ENCODE results near the gene APOB. TPM values are rescaled to one million over a fixed set of nuclear protein-coding genes. Genes with fewer than 3 reads are reported as not detected.

The APOB gene, protein sequence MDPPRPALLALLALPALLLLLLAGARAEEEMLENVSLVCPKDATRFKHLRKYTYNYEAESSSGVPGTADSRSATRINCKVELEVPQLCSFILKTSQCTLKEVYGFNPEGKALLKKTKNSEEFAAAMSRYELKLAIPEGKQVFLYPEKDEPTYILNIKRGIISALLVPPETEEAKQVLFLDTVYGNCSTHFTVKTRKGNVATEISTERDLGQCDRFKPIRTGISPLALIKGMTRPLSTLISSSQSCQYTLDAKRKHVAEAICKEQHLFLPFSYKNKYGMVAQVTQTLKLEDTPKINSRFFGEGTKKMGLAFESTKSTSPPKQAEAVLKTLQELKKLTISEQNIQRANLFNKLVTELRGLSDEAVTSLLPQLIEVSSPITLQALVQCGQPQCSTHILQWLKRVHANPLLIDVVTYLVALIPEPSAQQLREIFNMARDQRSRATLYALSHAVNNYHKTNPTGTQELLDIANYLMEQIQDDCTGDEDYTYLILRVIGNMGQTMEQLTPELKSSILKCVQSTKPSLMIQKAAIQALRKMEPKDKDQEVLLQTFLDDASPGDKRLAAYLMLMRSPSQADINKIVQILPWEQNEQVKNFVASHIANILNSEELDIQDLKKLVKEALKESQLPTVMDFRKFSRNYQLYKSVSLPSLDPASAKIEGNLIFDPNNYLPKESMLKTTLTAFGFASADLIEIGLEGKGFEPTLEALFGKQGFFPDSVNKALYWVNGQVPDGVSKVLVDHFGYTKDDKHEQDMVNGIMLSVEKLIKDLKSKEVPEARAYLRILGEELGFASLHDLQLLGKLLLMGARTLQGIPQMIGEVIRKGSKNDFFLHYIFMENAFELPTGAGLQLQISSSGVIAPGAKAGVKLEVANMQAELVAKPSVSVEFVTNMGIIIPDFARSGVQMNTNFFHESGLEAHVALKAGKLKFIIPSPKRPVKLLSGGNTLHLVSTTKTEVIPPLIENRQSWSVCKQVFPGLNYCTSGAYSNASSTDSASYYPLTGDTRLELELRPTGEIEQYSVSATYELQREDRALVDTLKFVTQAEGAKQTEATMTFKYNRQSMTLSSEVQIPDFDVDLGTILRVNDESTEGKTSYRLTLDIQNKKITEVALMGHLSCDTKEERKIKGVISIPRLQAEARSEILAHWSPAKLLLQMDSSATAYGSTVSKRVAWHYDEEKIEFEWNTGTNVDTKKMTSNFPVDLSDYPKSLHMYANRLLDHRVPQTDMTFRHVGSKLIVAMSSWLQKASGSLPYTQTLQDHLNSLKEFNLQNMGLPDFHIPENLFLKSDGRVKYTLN (N-terminal part only)
- under 0.01 TPM in 1 of 2 replicates, not detected in the other for polyA plus RNA-seq (2011; rRNA removed)
- not detected in 2 replicates for polyA plus RNA-seq (2012; cell fraction: cytosol; rRNA removed)
- polyA plus RNA-seq (2012; cell fraction: nucleus; rRNA removed): not detected in 2 replicates
- not detected in 3 replicates for polyA plus RNA-seq (2017; fragmentation: RNase III; extraction: RNeasy Plus Mini Kit Qiagen cat#74134 plus additional on column Dnase treatment)
- not detected in 2 replicates for polyA minus RNA-seq (2011; rRNA and poly(A)+ RNA removed)

DNA sequence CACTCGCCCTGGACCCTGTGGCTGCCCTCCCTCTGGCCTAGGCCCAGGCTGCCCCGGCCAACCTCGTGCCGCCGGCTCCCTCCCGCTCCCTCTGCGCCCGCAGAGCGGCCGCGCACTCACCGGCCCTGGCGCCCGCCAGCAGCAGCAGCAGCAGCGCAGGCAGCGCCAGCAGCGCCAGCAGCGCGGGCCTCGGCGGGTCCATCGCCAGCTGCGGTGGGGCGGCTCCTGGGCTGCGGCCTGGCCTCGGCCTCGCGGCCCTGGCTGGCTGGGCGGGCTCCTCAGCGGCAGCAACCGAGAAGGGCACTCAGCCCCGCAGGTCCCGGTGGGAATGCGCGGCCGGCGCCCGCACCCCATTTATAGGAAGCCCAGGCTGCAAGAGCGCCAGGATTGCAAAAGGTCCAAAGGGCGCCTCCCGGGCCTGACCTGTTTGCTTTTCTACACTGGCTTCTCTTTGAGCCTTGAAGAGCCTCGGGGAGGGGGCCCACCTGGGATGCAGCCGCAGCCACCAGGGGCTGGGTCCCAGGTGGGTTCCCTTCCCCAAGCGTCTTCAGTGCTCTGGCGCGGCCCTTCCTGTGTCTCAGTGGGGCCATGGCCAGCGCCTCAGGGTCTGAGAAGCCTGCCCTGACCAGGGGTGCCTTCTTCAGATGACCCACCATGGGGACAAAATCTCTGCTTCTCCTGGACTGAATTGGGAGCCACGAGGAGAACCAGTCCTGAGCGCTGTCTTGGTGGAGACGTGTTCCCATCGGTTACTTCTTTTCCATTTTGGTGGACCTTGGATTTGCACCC lies at the start of gene APOB:
APOB (minus strand) TSS at position 330 of the 789 bp plus-strand sequence; CDS start at position 202, 128 bp downstream.
- peak in 1 of 2 experiments; percentile 10; a peak in 1 of 6 replicates for ATAC-seq
- DNase-seq (ENCODE audit: low read depth in 1 of 2, low spot score in 1 of 2): no peak
- WGBS (ENCODE audit: missing lambda C conversion rate): 57% methylated on average over 45 of the region's 51 CpGs
- TF ChIP-seq ZC3H11A (IDR thresholded peaks at IDR 0.05) (no peak), ZFP36 (IDR thresholded peaks at IDR 0.05; ENCODE audit: borderline replicate concordance, partially characterized antibody) (no peak), HOXB13 (CRISPR knock-in tag; IDR thresholded peaks at IDR 0.05; ENCODE audit: low read depth) (no peak), ZSCAN20 (CRISPR knock-in tag; IDR thresholded peaks at IDR 0.05) (no peak)
- TF ChIP-seq, protein P1, sequence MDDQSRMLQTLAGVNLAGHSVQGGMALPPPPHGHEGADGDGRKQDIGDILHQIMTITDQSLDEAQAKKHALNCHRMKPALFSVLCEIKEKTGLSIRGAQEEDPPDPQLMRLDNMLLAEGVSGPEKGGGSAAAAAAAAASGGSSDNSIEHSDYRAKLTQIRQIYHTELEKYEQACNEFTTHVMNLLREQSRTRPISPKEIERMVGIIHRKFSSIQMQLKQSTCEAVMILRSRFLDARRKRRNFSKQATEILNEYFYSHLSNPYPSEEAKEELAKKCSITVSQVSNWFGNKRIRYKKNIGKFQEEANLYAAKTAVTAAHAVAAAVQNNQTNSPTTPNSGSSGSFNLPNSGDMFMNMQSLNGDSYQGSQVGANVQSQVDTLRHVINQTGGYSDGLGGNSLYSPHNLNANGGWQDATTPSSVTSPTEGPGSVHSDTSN (IDR thresholded peaks at IDR 0.05): no peak
- Histone ChIP-seq H3K27ac (no peak within 1 kb of the TSS), H3K4me3 (no peak within 1 kb of the TSS), H3K9me3 (no peaks in the 10 kb centered on the region), H3K4me1 (no peaks in the 10 kb centered on the region), H3K4me2 (no peak within 1 kb of the TSS; the same call in 2 of the 3 replicates)
- no peak for FAIRE-seq
- POLR2A ChIA-PET: no interaction called here
- CTCF ChIA-PET: interaction anchor here (0.6 to 9.1 kb wide), 16 partner anchors 10 to 383 kb away, joined by 3 to 130 read pairs (median 4); no protein-coding TSS in a partner anchor

DNA sequence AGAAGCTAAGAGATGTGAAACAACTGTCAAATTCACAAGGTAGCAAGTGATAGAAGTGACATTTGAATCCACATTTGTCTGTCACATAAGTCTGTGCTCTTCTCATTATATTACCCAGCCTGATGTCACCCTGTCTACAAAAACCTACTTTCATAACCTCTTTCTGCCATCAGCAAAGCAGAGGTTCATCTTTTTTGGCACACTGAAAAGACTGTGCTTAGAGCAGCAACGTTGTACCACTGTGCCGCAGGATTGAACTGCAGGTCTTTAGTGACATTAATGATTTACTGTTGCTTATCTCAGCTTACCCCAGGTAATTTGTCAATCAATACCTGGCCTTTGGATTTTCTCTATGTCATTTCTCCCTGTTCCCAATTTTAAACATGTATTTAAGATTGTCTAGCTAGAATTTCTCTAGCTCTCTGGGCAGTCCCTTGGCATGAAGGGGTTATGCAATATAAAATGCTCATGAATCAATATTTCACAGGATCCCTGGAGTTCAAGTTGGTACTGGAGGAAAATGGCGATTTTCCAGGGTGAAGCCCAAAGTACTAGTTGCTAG lies 48.5 kb upstream of the APOB start:
- no peak for TF ChIP-seq FOSB (CRISPR knock-in tag; IDR thresholded peaks at IDR 0.05)
- Histone ChIP-seq H3K27ac (no peak overlapping the region), H3K4me1 (no peaks in the 10 kb centered on the region), H3K4me3 (no peak overlapping the region), H3K9me3 (no peaks in the 10 kb centered on the region), H3K4me2 (no peak overlapping the region)
- FAIRE-seq (no peak), ATAC-seq (no peak), DNase-seq (ENCODE audit: low read depth in 1 of 2, low spot score in 1 of 2) (no peak)
- POLR2A ChIA-PET: no interaction called here
- 19% methylated on average over 3 of the region's 3 CpGs for WGBS (ENCODE audit: missing lambda C conversion rate)
- CTCF ChIA-PET: interaction anchor here (1.2 kb wide), 1 partner anchor 50 kb away, joined by 3 read pairs; no protein-coding TSS in a partner anchor

DNA sequence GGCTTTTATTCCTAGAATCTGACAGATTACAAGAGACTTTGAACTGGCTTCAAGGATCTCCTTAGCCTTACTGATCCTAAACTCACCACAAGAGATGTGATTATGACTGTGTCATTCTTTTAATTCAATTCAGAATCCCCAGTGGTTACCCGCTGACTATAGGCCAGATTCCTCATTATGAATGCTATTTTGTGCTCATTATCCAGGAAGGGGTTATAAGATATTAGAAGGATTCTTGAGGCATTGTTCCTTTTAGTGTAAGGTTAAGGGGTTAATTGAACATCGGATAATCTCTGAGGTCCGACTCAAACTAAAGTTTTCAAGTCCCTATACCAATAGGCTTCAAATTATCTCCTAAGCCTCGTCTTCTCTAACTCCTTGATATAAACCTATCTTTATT lies 40.5 kb upstream of the APOB start:
- no peak overlapping the region for H3K27ac ChIP-seq
- ChIA-PET POLR2A (no interaction called here), CTCF (no interaction called here)
- no peak overlapping the region for H3K4me2 ChIP-seq
- TF ChIP-seq CBX2 (IDR thresholded peaks at IDR 0.05; ENCODE audit: borderline replicate concordance, low read depth) (no peak), EHMT2 (IDR thresholded peaks at IDR 0.05; ENCODE audit: low read depth) (no peak), HOXA7 (CRISPR knock-in tag; IDR thresholded peaks at IDR 0.05) (no peak), ZSCAN20 (CRISPR knock-in tag; IDR thresholded peaks at IDR 0.05) (no peak), TFCP2L1 (CRISPR knock-in tag; IDR thresholded peaks at IDR 0.05) (no peak), EP300 (IDR thresholded peaks at IDR 0.05) (no peak), MAFK (IDR thresholded peaks at IDR 0.05; ENCODE audit: partially characterized antibody) (no peak), ZNF302 (CRISPR knock-in tag; IDR thresholded peaks at IDR 0.05) (no peak), ZC3H11A (IDR thresholded peaks at IDR 0.05) (no peak), FOXS1 (CRISPR knock-in tag; IDR thresholded peaks at IDR 0.05) (no peak), TP53 (CRISPR knock-in tag; IDR thresholded peaks at IDR 0.05) (no peak), FOSB (CRISPR knock-in tag; IDR thresholded peaks at IDR 0.05) (no peak), NPAS2 (CRISPR knock-in tag; IDR thresholded peaks at IDR 0.05; ENCODE audit: borderline replicate concordance) (no peak)
- TF ChIP-seq, protein P2, sequence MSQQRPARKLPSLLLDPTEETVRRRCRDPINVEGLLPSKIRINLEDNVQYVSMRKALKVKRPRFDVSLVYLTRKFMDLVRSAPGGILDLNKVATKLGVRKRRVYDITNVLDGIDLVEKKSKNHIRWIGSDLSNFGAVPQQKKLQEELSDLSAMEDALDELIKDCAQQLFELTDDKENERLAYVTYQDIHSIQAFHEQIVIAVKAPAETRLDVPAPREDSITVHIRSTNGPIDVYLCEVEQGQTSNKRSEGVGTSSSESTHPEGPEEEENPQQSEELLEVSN (IDR thresholded peaks at IDR 0.05; ENCODE audit: borderline replicate concordance, low read depth): no peak
- TF ChIP-seq, protein P3, sequence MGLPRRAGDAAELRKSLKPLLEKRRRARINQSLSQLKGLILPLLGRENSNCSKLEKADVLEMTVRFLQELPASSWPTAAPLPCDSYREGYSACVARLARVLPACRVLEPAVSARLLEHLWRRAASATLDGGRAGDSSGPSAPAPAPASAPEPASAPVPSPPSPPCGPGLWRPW (IDR thresholded peaks at IDR 0.05): no peak
- TF ChIP-seq, protein P4, sequence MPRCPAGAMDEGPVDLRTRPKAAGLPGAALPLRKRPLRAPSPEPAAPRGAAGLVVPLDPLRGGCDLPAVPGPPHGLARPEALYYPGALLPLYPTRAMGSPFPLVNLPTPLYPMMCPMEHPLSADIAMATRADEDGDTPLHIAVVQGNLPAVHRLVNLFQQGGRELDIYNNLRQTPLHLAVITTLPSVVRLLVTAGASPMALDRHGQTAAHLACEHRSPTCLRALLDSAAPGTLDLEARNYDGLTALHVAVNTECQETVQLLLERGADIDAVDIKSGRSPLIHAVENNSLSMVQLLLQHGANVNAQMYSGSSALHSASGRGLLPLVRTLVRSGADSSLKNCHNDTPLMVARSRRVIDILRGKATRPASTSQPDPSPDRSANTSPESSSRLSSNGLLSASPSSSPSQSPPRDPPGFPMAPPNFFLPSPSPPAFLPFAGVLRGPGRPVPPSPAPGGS (IDR thresholded peaks at IDR 0.05): no peak
- TF ChIP-seq, protein P1 (IDR thresholded peaks at IDR 0.05): no peak
- 22% methylated on average over 4 of the region's 4 CpGs for WGBS (ENCODE audit: missing lambda C conversion rate)
- H3K4me1 ChIP-seq: no peaks in the 10 kb centered on the region
- ATAC-seq (no peak), FAIRE-seq (no peak), DNase-seq (ENCODE audit: low read depth in 1 of 2, low spot score in 1 of 2) (no peak)
- no peaks in the 10 kb centered on the region for H3K9me3 ChIP-seq
- H3K4me3 ChIP-seq: no peak overlapping the region

Data from A549 (cell line).